ENCODE results near the gene COL28A1. TPM values are rescaled to one million over a fixed set of nuclear protein-coding genes. Genes with fewer than 3 reads are reported as not detected.

The COL28A1 gene
- total RNA-seq, 1 experiment from 2014 or later, result 1.3 TPM

- CTCF ChIA-PET, result interaction anchor here (0.6 kb wide), 2 partner anchors 121 to 592 kb away, joined by 3 to 4 read pairs; no protein-coding TSS in a partner anchor
- DNase-seq, result no peak
- H3K36me3 Mint-ChIP-seq (ENCODE audit: insufficient read depth, unreplicated experiment), result no peaks in the 10 kb centered on the region
- H3K27me3 Mint-ChIP-seq (ENCODE audit: unreplicated experiment), result peaks cover 24% of the 10 kb centered on the region
- H3K4me1 Mint-ChIP-seq (ENCODE audit: low read depth, unreplicated experiment), result no peaks in the 10 kb centered on the region
- H3K27ac Mint-ChIP-seq (ENCODE audit: unreplicated experiment), result no peak overlapping the region
- BruUV-seq (replicated peaks), result no TSS peak
- no peak for TF ChIP-seq CTCF (IDR thresholded peaks at IDR 0.05; ENCODE audit: unreplicated experiment)
- no peaks in the 10 kb centered on the region for H3K9me3 Mint-ChIP-seq (ENCODE audit: low read depth, unreplicated experiment)
- intact Hi-C loops (cut with micrococcal nuclease; ENCODE audit: unreplicated experiment), result no loop called here
- no peak overlapping the region for H3K4me3 Mint-ChIP-seq (ENCODE audit: low read depth, unreplicated experiment)
Measured at GRCh38 chr7:7331523-7331922, 204.2 kb downstream of the COL28A1 start.

GRCh38 chr7:7330997-7331396 is 204.7 kb downstream of the COL28A1 start:
- Mint-ChIP-seq H3K27ac (ENCODE audit: unreplicated experiment) (no peak overlapping the region), H3K36me3 (ENCODE audit: insufficient read depth, unreplicated experiment) (no peaks in the 10 kb centered on the region), H3K4me3 (ENCODE audit: low read depth, unreplicated experiment) (no peak overlapping the region), H3K27me3 (ENCODE audit: unreplicated experiment) (peaks cover 24% of the 10 kb centered on the region), H3K4me1 (ENCODE audit: low read depth, unreplicated experiment) (no peaks in the 10 kb centered on the region), H3K9me3 (ENCODE audit: low read depth, unreplicated experiment) (no peaks in the 10 kb centered on the region)
- no peak for TF ChIP-seq CTCF (IDR thresholded peaks at IDR 0.05; ENCODE audit: unreplicated experiment)
- intact Hi-C loops (cut with micrococcal nuclease; ENCODE audit: unreplicated experiment), result no loop called here
- no peak for DNase-seq
- CTCF ChIA-PET, result no interaction called here
- no TSS peak for BruUV-seq (replicated peaks)

GRCh38 chr7:7329326-7329725 is 206.3 kb downstream of the COL28A1 start:
- no peak for TF ChIP-seq CTCF (IDR thresholded peaks at IDR 0.05; ENCODE audit: unreplicated experiment)
- no peak overlapping the region for H3K27ac Mint-ChIP-seq (ENCODE audit: unreplicated experiment)

GRCh38 chr7:7327423-7327822 is 208.2 kb downstream of the COL28A1 start:
- no peak overlapping the region for H3K27ac Mint-ChIP-seq (ENCODE audit: unreplicated experiment)
- no peaks in the 10 kb centered on the region for H3K4me1 Mint-ChIP-seq (ENCODE audit: low read depth, unreplicated experiment)
- no peak for TF ChIP-seq CTCF (IDR thresholded peaks at IDR 0.05; ENCODE audit: unreplicated experiment)
- intact Hi-C loops (cut with micrococcal nuclease; ENCODE audit: unreplicated experiment), result no loop called here
- CTCF ChIA-PET, result no interaction called here
- H3K9me3 Mint-ChIP-seq (ENCODE audit: low read depth, unreplicated experiment), result no peaks in the 10 kb centered on the region
- H3K27me3 Mint-ChIP-seq (ENCODE audit: unreplicated experiment), result peaks cover 24% of the 10 kb centered on the region
- no TSS peak for BruUV-seq (replicated peaks)
- H3K36me3 Mint-ChIP-seq (ENCODE audit: insufficient read depth, unreplicated experiment), result no peaks in the 10 kb centered on the region
- no peak overlapping the region for H3K4me3 Mint-ChIP-seq (ENCODE audit: low read depth, unreplicated experiment)
- no peak for DNase-seq

More at GRCh38 chr7:7329326-7329725, 206.3 kb downstream of the COL28A1 start:
- DNase-seq, result no peak
- no peaks in the 10 kb centered on the region for H3K36me3 Mint-ChIP-seq (ENCODE audit: insufficient read depth, unreplicated experiment)
- no peaks in the 10 kb centered on the region for H3K4me1 Mint-ChIP-seq (ENCODE audit: low read depth, unreplicated experiment)
- H3K9me3 Mint-ChIP-seq (ENCODE audit: low read depth, unreplicated experiment), result no peaks in the 10 kb centered on the region
- intact Hi-C loops (cut with micrococcal nuclease; ENCODE audit: unreplicated experiment), result no loop called here
- peaks cover 24% of the 10 kb centered on the region for H3K27me3 Mint-ChIP-seq (ENCODE audit: unreplicated experiment)
- CTCF ChIA-PET, result no interaction called here
- BruUV-seq (replicated peaks), result no TSS peak
- H3K4me3 Mint-ChIP-seq (ENCODE audit: low read depth, unreplicated experiment), result no peak overlapping the region
